Colonic mucosa (tissue), 4 donors: ENCODE measurements around the gene LRCH3. TPM values are rescaled to one million over a fixed set of nuclear protein-coding genes. Genes with fewer than 3 reads are reported as not detected.

Experiments used
- DNase-seq: peaks from one replicate; pipeline ENCODE4 v3.0.0-alpha.2; 2020
- H3K27ac ChIP-seq: fragments of 200-600 bp; one replicate; pipeline ENCODE4 v1.8.0; 2021
- H3K27me3 ChIP-seq: fragments of 200-600 bp; one replicate; pipeline ENCODE4 v1.8.0; 2021
- H3K36me3 ChIP-seq: fragments of 200-600 bp; one replicate; pipeline ENCODE4 v1.8.0; 2021
- H3K4me1 ChIP-seq: fragments of 200-600 bp; one replicate; pipeline ENCODE4 v1.8.0; 2021; ENCODE audit warnings: mild to moderate bottlenecking
- H3K4me3 ChIP-seq: fragments of 200-600 bp; one replicate; pipeline ENCODE4 v1.8.0; 2021
- H3K9ac ChIP-seq, 2 donors: one replicate each; pipeline ENCODE4 v1.7.0; 2013; ENCODE audit warnings: control low read depth in 2 of 2, low read depth in 2 of 2, low read length in 2 of 2
- H3K9me3 ChIP-seq: fragments of 200-600 bp; one replicate; pipeline ENCODE4 v1.8.0; 2021
- CTCF ChIP-seq: fragments of 200-600 bp; IDR thresholded peaks from one replicate; pipeline ENCODE4 v1.8.0; 2022; ENCODE audit warnings: antibody characterized with exemption, mild to moderate bottlenecking
- intact Hi-C: fragments of 100-400 bp; cut with DNase I; formaldehyde crosslinking; loops from one replicate; pipeline ENCODE4 v1.14.1; 2022
- total RNA-seq, 2 donors: library from RNA; stranded (reverse); fragmentation: NEBNext Ultra II Directional in 1 of 2; extraction: Animal tissue kit (Norgen Biotek cat#: 25700) in 1 of 2; gene quantifications; one replicate each; pipeline ENCODE4 v1.2.1, GENCODE V29; 2021
- donor health status: healthy.
- donor health status: DM: no; HTN: no; CAD: no.
- donor health status: DM: no; HTN: no; CAD: no.

Gene LRCH3
- total RNA-seq, 2 donors from 2014 or later: 33.5 to 34.9 TPM

DNA sequence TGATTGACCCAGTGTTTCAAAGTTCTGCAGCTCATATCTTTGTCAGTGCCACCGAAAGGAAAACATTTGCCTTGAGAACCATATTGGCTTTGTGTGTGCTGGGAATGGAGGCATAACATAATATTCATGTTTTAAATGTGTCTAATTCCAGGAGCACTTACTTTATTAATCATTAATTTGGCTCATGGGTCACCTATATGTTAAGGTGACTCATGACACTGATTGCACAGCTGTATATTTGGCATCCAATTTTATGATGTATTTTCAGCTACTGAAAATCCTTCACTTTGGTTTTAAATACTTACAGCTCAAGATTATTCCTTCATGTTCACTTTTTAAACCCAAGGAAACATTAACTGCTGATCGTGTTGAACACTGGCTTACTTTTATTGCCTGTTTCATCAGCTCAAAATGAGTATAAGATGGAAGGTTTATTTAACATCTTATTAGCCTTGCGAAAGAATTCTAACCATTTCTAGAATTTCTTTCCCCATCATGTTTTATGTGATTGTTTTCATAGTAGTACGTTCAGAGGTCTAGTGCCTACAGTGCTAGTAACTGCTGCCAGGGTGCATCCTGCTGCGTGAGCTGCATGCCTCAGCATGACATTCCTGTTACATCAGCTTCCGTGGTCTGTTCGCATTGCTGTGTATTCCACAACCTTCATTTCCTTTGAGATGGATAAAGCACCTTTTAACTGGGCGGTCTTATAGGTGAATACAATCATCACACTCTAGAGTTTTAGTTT lies 63.7 kb downstream of the LRCH3 start:
- no peak overlapping the region for H3K9ac ChIP-seq
- H3K4me3 ChIP-seq: no peak overlapping the region
- no peaks in the 10 kb centered on the region for H3K4me1 ChIP-seq
- TF ChIP-seq CTCF: no peak
- no peaks in the 10 kb centered on the region for H3K27me3 ChIP-seq
- no peaks in the 10 kb centered on the region for H3K9me3 ChIP-seq
- intact Hi-C loops: no loop called here
- DNase-seq: no peak
- no peaks in the 10 kb centered on the region for H3K36me3 ChIP-seq
- no peak overlapping the region for H3K27ac ChIP-seq

GRCh38 chr3:197855571-197855970 lies 64.5 kb downstream of the LRCH3 start:
- no peak for TF ChIP-seq CTCF
- Histone ChIP-seq H3K9ac (no peak overlapping the region), H3K9me3 (no peaks in the 10 kb centered on the region), H3K27me3 (no peaks in the 10 kb centered on the region), H3K4me3 (no peak overlapping the region), H3K4me1 (no peaks in the 10 kb centered on the region), H3K36me3 (no peaks in the 10 kb centered on the region), H3K27ac (no peak overlapping the region)
- no peak for DNase-seq
- intact Hi-C loops: no loop called here

DNA sequence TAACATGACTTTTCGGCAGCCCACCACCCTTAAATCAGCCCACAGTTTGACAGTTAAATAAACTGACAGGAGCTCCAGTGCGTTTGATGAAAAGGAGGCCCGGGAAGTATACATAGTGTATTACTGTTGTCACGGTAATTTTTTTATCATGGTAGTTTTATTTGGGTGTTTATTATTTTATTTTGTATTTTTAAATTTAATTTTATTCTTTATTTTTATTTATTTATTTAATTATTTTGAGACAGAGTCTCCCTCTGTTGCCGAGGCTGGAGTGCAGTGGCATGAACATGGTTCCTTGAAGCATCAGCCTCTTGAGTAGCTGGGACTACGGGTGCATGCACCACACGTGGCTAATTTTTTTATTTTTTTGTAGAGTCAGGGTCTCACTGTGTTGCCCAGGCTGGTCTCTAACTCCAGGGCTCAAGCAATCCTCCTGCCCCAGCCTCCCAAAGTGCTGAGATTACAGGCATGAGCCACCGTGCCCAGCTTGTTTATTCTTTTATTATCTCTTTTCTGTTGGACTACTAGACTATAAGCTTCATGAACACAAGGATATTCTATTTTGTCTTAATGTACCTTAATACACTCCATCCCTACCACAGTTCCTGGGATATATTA lies 65.3 kb downstream of the LRCH3 start:
- Histone ChIP-seq H3K4me3 (no peak overlapping the region), H3K27ac (no peak overlapping the region), H3K4me1 (no peaks in the 10 kb centered on the region), H3K36me3 (no peaks in the 10 kb centered on the region), H3K9ac (no peak overlapping the region), H3K27me3 (no peaks in the 10 kb centered on the region), H3K9me3 (no peaks in the 10 kb centered on the region)
- no peak for TF ChIP-seq CTCF
- DNase-seq: no peak
- intact Hi-C loops: no loop called here

DNA sequence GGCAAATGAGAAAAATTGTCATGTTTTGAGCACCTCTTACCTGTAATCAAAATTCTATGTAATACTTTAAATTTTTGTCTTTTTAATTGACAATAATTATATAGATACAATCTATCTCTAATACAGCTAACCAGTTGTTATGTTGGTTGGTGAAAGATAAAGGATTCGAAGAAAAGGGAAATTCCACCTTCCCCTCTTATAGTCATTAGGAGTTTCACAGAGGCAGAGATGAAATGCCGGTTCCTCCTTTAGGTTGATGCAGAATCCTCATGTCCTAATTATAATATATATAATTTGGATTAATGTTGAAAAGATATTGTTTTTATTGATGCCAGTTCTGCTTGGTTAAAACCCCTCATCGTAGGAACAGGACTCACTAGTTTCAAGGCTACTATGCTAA lies 67.1 kb downstream of the LRCH3 start:
- H3K4me1 ChIP-seq: no peaks in the 10 kb centered on the region
- H3K9me3 ChIP-seq: no peaks in the 10 kb centered on the region
- intact Hi-C loops: no loop called here
- no peak for DNase-seq
- no peak overlapping the region for H3K9ac ChIP-seq
- H3K36me3 ChIP-seq: no peaks in the 10 kb centered on the region
- H3K27me3 ChIP-seq: no peaks in the 10 kb centered on the region
- no peak overlapping the region for H3K4me3 ChIP-seq
- H3K27ac ChIP-seq: no peak overlapping the region
- TF ChIP-seq CTCF: no peak

DNA sequence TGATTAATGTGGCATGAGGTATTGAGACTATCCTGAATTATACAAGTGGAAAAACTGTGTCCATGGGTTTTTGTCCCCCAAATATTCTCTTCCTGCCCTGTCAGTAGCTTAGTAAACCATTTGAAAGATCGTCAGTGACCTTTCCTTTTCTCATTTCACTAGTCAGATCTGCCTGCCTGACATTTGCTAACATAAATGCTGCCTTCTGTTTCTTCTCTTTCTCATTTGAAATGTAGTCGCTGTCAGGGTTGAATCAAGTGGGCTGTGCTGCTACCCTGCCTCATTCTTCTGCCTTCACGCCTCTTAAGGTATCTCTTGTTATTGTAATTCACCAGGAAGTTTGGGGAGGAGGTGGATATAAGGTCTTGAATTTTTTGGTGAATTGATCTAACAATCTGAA lies 67.5 kb downstream of the LRCH3 start:
- Histone ChIP-seq H3K27ac (no peak overlapping the region), H3K4me1 (no peaks in the 10 kb centered on the region), H3K27me3 (no peaks in the 10 kb centered on the region), H3K36me3 (no peaks in the 10 kb centered on the region), H3K9me3 (no peaks in the 10 kb centered on the region), H3K9ac (no peak overlapping the region), H3K4me3 (no peak overlapping the region)
- TF ChIP-seq CTCF: no peak
- DNase-seq: no peak
- intact Hi-C loops: no loop called here
